ENCODE results near the gene COA1.
"Not testable (repeated sequence)": the region's sequence is repeated elsewhere in the genome, so short reads cannot be mapped to it uniquely, and the experiment has no call there.

The COA1 gene

DNA sequence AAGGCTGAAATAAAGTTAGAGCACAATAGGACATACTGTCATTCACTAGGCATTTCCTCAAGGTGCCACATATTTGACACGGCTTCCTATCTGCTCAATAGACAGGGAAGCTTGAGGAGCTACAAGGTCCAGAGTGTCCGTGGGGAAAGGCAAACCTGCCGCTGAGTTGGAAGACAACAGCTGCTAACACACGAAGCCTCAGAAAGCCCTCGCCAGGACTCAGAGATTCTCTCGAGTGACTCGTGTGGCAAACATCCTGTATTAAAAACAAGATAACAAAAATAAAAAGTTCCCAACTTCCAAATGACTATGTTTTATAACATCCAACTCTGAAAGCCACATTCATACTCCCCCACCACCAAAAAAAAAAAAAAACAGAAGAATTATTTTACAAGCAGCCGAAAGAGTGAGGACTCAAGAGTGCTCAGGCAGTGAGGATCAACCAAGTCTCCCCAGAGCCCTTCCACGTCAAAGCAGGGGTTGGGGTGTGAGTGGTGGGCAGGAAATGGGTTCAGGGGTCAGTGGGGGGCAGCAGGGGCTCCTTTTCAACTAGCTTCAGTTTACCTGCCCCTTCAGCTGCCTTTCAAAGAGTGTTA lies 78.8 kb downstream of the COA1 start:
- DNase-seq = no peak

DNA sequence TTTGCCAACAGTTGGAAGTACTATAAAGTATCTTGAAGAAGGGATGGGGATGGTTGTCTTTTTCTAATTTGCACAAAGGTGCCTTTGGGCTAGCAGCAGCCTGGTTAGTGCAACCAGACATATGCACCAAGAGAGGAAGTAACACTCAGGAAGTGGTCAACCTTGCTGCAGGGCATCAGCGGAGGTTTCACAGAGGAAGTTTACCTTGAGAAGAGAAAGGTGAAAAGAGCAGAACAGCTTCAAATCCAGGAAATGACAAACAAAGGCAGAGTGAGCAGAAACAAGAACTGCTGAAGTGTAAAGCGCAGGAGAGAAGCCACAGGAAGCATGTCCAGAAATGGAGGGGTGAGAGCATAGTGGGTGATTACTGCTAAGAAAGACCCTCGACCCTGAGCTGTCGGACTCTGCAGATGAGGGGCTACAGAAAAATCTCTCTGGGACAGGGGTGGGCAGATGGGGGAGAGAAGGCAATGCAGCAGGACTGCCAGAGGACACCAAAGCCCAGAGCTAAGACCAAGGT lies 79.5 kb downstream of the COA1 start:
- peak; percentile 47 for DNase-seq

DNA sequence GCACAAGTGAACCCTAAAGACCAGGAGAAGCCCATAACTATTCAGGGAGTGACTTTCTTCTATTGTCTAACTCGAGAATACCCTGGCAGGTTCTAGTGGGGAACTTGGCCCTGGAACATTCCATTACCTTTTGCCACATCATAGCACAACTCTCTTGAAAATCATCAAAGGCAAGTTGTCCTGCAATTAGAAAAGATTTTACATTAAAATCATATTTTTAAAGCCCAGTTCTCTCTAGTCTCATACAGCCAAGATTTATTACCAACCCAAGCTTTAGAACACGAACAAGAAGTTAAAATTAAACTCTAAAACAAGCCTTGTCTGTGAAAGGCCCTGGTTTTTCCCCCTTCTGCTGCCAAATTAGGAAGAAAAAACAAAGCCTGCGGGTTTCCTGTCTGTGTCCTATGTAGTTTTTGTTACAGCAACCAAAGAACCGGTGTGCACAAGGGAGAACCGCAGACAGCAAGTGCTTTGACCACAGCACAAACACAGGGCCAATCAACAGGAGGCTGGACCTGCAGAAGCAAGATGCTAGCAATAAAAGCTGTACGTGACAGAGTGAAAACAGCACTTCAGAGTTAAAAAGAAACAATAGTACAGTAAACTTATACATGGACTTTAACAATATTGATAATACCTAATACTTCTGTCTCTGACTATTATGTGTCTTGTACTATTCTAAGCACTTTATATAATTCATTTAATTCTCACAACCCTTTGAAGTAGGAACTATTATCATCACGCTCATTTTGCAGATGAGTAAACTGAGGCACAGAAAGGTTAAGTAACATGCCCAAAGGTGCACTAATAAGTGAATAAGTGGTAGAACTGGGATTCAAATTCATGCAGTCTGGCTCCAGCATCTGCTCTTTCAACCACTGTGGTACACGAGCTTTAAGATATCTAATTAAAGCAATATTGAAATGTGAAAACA lies 80.6 kb downstream of the COA1 start:
- peak; percentile 53 for DNase-seq

DNA sequence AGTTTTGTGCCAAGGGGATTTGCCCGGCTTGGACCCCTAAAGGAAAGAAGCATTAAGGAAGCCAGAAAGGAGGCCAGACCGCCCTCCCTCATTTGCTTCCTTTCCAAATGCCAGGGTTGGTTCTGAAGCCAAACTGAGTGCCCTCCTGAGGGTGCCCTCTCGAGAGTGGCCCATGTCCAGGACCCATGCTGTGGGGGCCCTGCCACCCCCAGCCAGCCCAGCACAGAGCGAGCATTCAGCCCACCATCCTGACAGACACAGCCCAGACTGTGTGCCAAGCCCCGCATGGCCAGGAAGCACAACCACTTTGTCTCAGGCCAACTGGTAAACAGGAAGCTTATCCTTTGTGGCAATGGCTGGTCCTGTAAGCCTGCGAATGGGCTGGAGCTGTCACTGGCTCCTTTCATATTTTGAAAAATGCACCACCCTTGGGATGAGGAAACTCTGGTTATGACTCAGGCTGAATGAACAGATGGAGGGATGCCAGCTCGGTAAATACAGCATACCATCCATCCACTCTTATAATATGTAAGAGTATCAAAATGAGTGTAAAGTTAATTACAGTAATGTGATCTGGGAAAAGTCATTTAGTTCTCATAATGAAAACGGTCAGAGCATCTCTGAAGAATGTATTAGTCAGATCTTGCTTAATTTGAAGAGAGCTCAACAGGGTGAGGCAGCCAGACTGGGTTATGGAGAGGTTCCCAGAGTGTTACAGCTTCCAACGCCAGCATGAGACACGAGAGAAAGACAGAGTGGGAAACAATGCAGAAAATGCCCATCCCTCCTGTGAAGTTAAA lies 81.5 kb downstream of the COA1 start:
- DNase-seq = no peak

DNA sequence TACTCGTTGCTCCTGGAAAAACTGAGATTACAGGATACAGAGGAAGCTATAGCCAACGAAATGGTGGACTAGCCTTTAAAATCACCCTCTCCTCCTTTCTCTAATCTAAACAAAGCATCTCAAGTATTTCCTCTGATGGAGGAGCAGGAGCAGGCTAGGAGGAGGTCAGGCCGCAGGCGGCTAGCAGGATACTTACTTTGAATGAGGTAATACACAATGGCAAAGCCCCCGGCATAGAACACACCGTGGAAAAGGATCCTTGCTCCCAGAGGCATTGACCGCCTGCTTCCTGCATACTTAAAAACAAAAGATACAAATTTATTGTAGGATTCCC lies 82.0 kb downstream of the COA1 start:
- no peak for DNase-seq

DNA sequence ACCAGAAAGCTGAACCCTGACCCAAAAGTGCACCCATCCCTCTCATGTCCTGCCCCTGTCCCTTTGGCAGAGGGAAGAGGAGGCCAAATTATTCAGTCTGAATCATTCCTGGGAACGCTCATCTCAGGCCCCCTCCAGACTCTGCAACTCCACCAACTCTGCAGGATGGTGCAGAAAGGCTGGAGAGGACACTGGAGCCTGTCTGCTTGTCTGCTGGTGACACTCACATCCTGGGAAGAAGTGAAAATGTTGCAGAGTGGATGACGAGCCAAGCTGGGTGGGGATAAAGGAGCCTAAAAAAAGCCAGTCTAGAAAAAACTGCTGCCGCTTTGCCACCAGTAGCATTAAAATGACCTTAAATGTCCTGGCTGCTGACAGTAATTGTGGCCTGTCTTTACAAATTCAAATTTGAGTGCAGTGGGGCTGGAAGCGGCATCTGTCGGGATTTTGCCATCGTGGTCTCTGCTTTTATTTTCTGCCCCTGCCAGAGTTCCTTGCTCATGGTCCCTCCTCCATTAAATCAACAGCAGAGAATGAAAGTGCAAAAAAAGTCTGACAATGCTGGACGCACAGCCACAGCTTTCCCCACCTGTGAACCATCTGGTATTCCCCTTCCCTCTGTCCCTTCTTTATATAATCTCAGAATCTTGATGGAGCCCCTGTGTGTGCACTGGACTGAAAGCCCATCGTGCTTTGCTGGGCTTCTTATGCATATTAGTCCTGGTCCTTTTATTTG lies 82.6 kb downstream of the COA1 start:
- no peak for DNase-seq

DNA sequence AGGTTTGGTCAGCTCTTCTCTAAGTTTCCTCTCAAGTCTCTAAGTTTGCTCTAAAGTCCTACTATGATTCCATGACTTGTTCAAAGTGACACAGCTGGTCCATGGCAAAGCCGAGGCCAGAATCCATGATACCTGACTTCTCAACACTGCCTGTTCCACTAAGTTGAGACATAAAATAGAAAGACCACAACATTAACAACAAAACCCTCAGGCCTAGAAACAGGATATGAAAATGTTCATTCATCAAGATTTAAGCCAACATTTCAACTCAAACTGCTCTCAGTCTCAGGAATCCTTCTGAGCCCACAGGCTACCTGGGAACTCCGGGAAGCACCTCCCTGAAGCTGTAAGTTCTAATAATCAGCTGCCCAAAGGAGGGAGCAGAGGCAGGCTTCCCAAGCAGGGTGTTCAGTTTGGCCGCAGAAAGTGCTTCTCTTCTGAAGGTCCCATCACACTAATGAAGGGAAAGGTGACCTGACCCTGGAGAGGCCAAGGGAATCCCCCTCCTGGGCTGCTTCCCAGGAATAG lies 83.6 kb downstream of the COA1 start:
- DNase-seq = no peak

DNA sequence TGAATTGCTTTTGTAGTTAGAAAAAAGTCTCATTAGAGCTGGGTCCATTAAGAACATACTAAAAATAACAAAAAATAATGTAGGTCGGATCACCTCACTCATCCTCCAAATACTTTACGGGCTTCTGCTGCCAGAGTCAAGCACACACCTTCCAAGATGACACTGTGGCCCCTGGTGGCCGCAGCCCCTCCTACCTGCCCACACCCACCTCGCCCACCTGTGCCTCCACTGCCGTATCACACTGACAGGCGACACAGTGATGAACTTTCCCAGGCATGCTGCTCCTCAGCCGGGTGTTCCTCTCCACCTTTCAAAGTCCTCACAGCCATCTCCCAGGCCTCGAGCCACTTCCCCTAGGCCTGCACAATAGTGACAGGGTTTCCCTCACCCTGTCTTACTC lies 85.5 kb downstream of the COA1 start:
- no peak for DNase-seq

DNA sequence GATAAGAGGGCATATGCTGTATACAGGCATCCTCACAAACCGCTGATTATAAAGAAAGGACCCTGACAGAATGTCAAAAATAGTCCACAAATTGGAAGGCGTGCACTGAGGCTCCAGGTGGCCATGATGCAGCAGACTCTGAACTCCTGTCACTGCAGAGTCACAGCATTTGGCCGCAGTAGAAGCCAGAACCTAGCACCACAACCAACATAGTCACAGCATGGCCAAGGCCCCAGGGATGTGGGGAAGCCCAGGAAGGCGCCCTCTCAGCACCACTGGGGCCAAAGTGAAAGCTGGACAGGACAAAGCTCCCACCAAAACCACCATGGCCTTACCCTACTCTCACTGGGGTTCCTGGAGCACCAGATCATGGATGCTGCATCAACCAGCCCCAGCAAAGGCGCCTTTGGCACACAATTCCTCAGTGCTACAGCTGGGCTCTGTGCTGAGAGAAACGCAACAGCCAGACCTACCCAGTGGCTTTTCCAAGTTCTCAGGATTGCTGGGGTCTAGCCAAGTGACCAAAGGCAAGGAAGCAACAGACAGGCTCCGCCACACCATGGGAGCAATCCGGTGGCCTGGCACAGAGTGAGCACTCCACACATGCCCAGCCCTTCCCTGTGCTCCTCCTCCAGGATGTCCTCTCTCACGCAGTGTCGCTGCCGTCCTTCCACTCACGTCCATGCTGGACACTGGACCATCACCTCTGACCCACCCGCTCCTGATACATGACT lies 86.3 kb downstream of the COA1 start:
- no peak for DNase-seq

DNA sequence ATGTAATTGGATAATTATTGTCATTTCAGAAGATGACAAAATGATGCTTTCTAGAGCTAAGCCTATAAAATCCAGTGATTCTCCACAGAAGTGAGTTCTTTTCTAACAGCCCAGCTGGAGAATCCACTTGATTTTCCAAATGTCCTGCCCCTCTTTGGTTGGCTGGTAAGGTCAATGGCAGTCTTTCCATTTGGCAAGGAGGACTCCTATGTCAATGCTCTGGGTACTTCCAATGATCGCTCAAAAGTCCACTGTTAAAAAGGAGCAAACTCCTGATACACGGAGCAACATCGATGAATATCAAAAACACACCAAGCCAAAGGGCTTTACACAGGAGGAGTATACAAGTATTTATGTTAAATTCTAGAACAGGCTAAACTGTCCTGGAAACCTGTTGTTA lies 88.6 kb downstream of the COA1 start:
- DNase-seq = no peak

DNA sequence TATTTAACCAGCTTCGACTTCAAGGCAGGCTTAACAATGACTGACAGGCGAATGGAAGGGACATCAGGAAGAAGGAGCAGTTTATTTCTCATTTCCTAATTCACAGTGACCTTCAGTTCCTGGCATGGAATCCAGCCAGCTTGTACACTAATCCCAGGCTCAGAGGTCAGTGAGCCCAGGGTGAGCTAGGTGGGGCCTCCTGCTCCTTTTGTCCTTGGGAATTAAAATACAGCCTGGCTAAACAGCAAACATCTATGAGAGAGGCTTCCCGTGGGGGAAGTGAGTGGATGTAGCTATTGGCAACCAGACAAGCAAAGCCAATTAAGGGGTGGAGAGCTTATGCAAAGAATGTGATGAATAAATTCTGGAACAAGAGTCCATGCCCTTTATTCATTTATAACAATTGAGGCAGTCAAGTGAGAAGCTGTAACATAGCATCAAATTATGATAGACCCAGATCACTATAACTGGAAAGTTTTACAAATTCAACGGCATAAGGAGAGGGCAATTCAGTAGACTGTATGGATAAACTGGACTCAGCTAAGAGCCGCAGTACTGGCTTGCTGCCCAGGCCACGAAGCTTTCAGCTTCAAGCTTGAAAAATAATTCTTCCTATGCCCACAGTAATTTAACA lies 89.3 kb downstream of the COA1 start:
- DNase-seq = no peak

DNA sequence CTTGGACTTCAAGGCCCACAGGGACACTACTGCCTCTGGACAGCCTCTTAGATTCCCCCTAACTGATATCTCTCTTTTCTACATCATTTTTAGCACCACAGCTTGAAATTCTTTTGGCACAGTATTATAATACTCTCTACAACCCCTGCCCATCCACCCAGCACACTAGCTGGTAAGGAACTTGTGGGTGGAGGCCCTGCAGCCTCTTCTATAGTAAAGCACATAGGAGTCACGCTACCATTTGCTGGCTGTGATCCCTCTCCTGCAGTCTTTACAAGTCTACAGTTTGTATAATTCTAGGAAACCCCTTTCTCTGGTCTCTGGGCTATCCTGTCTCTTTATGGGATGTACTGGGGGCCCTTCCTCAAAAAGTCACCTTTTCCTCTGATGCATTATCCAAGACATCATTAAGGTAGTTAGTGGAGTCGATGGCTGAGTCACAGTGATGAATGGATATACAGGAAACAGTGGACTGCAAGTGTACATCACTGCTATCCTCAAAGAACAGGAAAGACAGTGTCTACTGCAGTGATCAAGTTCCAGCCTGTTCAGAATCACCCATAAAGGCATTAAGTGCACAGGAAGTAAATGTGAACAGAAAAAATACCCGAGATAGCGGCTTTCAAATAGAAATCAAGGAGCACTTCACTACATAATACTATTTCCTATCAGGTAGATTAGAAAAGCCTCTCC lies 92.1 kb downstream of the COA1 start:
- DNase-seq = no peak

DNA sequence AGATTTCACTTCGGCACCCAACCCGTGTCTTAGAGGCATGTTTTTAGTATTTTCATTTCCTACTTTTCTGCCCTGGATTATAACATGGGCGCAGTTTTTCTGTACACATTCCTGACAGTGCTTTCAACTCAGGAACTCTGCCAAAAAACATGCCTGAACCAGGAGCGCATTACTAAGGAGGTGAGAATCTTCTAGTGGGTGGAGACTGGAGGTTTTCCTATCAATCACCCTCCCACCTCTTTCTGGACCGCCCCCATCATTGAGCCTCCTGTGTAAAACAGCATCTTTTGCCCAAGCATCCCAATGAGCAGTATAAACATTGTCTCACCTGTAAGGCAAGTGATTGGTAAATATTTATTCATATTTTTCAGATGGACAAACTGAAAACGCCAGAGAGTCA lies 93.2 kb downstream of the COA1 start:
- DNase-seq = no peak

DNA sequence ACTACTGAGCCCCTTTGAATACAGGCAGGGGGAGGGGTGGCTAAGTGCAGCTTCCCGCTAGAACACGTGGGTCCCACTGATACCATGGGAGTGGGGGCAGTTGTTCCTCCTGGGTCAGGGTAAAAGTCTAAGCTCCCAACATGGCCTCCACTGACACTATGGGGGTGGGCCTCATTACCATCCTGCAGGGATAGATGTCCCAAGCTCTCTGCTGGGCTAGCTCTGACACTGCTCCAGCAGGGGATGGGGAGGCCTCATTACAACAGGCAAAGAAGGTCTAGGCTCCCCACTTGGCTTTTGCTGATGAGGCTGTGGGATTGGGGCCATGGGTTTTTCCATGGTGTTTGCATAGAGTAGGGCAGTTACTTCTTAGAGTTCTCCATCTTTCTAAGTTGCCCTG lies 94.9 kb downstream of the COA1 start:
- no peak for DNase-seq

DNA sequence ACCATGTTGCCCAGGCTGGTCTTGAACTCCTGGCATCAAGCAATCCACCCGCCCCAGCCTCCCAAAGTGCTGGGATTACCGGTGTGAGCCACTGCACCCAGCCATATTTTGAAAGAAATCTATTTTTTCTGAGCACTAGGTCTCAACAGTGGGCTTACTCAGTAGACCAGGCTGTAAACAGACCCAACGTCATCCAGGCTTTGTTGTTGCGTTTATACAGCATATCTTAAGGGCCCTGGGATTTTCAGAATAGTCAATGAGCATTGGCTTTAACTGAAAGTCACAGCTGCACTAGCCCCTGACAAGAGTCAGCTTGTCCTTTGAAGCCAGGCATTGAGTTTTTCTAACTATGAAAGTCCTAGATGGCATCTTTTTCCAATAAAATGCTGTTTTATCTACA lies 96.6 kb downstream of the COA1 start:
- no peak for DNase-seq

DNA sequence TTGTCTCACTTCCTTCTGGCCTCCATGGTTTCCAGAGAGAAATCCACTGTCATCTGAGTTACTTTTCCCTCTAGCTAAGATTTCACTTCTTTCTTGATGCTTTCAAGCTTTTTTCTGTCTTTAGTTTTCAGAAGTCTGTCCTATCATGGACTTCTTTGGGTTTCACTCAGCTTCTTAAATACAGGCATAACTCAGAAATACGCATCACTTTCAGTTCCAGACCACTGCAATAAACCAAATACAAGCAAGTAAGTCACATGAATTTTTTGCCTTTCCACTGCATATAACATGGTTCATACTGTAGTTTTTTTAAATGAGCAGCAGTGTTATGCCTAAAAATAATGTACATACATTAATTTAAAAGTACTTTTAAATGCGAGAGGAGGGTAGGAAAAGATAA lies 97.8 kb downstream of the COA1 start:
- DNase-seq = no peak

DNA sequence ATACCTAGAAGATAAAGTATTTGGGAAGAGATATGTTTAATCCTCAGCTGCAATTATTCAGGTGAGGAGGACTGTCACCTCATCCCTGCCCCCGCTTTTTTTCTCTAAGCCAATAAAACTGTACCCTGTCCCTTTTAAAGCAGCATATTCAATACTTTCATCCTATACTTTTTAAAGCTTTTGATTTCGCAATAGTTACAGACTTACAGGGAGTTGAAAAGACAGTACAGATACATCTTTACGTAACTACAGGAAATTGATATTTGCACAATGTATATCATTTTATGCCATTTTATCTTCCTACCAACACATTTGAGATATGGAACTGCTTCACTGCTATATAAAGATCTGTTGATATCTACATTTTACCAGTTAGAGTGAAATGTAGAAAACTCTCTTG lies 98.8 kb downstream of the COA1 start:
- DNase-seq = no peak

DNA sequence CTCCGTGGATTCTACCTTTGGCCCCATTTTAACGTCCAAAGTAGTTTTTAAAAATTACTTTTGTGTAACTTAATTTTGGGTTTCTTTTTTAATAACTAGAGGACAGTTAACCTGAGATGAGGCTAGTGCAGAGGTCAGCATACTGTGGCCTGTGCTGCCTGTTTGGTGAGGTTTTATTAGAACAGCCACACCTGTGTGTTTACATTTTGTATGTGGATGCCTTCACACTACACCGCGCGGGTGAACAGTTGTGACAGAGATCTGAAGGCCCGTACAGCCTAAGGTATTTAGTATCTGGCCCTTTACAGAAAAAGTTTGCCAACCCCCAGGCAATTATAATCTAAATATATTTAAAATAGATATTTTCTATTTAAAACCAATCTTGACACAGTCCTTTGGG lies 99.5 kb downstream of the COA1 start:
- DNase-seq = no peak

DNA sequence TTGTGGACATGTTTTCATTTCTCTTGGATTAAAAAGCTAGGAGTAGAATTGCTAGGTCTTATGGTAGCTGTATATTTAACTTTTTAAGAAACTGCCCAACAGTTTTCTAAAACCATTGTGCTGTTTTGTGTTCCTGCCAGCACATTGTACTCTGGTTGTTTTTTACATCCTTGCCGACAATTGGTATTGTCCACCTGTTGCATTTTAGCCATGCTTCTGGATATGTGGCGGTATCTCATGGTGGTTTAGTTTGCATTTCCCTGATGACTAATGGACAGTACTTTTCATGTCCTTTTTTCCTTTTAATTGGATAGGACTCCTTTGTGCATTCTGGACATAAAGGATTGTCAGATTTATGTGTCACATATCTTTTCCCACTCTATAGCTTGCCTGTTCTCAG lies 100.9 kb downstream of the COA1 start:
- no peak for DNase-seq

DNA sequence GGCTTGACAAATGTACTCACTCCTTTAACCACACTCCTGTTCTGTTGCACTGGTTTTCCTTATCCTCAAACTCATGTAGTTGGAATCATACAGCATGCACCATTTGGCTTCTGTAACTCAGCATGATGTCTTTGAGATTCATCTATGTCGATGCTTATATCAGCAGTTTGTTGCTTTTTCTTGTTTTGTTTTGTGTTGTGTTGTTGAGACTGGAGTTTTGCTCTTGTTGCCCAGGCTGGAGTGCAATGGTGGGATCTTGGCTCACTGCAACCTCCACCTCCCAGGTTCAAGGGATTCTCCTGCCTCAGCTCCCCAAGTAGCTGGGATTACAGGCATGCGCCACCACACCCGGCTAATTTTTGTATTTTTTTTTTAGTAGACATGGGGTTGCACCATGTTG lies 101.5 kb downstream of the COA1 start:
- DNase-seq = not testable (repeated sequence)

DNA sequence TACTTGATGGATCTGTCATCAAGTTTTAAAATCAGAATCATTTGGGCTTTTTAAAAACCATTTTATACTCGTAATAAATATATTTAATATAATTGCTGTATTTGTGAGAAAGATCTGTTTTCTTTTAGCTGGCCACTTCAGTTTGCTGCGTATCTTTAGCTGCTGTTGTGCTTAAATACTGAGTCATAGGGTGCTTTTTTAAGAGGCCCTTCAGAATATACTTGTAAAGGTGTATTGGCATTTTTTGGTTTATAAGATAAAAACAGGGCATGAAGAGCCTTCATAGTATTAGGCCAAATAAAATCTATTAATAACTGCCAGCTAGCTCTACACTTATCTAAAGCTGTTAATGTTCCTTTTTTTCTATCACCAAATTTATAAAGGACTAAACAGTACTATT lies 102.6 kb downstream of the COA1 start:
- DNase-seq = no peak

Data from activated CD4-positive, CD25-positive, alpha-beta regulatory T cell treated with anti-CD3 and anti-CD28 coated beads, Interleukin-2, amount 50 U/mL, for 72 hours (primary cell).